Loucy (cell line): ENCODE measurements around the gene GLP2R.
A peak's percentile ranks its signal among the peaks of the same experiment; 100 is the strongest.

ENCODE experiments used
- H2AFZ ChIP-seq: fragments of 200-600 bp; sonication (generic); 2 replicates; pipeline ENCODE4 v1.6.0; 2016; ENCODE audit warnings: antibody characterized with exemption, mild to moderate bottlenecking, low read length, moderate library complexity
- H3F3A ChIP-seq: fragments of 200-600 bp; 2 replicates; pipeline ENCODE4 v1.6.0; 2016; ENCODE audit warnings: antibody characterized with exemption, low read depth, mild to moderate bottlenecking
- H3K27me3 ChIP-seq: fragments of 200-600 bp; sonication (generic); 2 replicates; pipeline ENCODE4 v1.6.1; 2014; ENCODE audit warnings: low read length, mild to moderate bottlenecking; ENCODE audit not compliant: insufficient read depth, poor library complexity, severe bottlenecking
- H3K36me3 ChIP-seq: fragments of 200-600 bp; sonication (generic); 2 replicates; pipeline ENCODE4 v1.6.1; 2016; ENCODE audit warnings: low read length; ENCODE audit not compliant: insufficient read depth
- H3K4me1 ChIP-seq: fragments of 200-600 bp; sonication (generic); 2 replicates; pipeline ENCODE4 v1.5.1; 2014; ENCODE audit warnings: low read length, mild to moderate bottlenecking; ENCODE audit not compliant: insufficient read depth, poor library complexity, severe bottlenecking
- H3K4me2 ChIP-seq: fragments of 200-600 bp; sonication (generic); 2 replicates; pipeline ENCODE4 v1.6.0; 2014; ENCODE audit warnings: antibody characterized with exemption, low read length, low read depth, mild to moderate bottlenecking; ENCODE audit not compliant: poor library complexity, severe bottlenecking
- H3K4me3 ChIP-seq: fragments of 200-600 bp; sonication (generic); 2 replicates; pipeline ENCODE4 v1.5.1; 2014; ENCODE audit warnings: low read length, mild to moderate bottlenecking, mixed read lengths; ENCODE audit not compliant: poor library complexity, severe bottlenecking
- H3K79me2 ChIP-seq: fragments of 200-600 bp; sonication (generic); 2 replicates; pipeline ENCODE4 v1.6.1; 2014; ENCODE audit warnings: low read length; ENCODE audit not compliant: insufficient read depth
- H3K9ac ChIP-seq: fragments of 200-600 bp; sonication (generic); 2 replicates; pipeline ENCODE4 v1.6.0; 2014; ENCODE audit warnings: mild to moderate bottlenecking, low read depth, low read length, moderate library complexity; ENCODE audit not compliant: poor library complexity, severe bottlenecking
- H3K9me2 ChIP-seq: fragments of 200-600 bp; sonication (generic); replicated peaks from 2 replicates; pipeline ENCODE4 v1.6.1; 2016; ENCODE audit warnings: low read depth, low read length, mixed read lengths
- H3K9me3 ChIP-seq: fragments of 200-600 bp; sonication (generic); 2 replicates; pipeline ENCODE4 v1.6.1; 2014; ENCODE audit warnings: mild to moderate bottlenecking, antibody characterized with exemption, low read length, low read depth; ENCODE audit not compliant: insufficient read depth
- H4K20me1 ChIP-seq: fragments of 200-600 bp; sonication (generic); 2 replicates; pipeline ENCODE4 v1.6.0; 2014; ENCODE audit warnings: antibody characterized with exemption, low read length, mild to moderate bottlenecking; ENCODE audit not compliant: insufficient read depth, poor library complexity, severe bottlenecking
- CTCF ChIP-seq: fragments of 200-600 bp; sonication (generic); conservative IDR thresholded peaks from 2 replicates; pipeline ENCODE4 v1.5.1; 2014; ENCODE audit warnings: mild to moderate bottlenecking, antibody characterized with exemption, low read length
- EZH2phosphoT487 ChIP-seq: fragments of 200-600 bp; IDR thresholded peaks from 2 replicates; pipeline ENCODE4 v1.6.1; 2018; ENCODE audit warnings: antibody characterized with exemption, mild to moderate bottlenecking, moderate library complexity, borderline replicate concordance

GLP2R gene

GRCh38 chr17:9824094-9824493 is 1.6 kb upstream of the GLP2R start:
- Histone ChIP-seq H3K4me3 (no peak overlapping the region), H3K36me3 (no peaks in the 10 kb centered on the region), H3K9me2 (no peaks in the 10 kb centered on the region), H3K9ac (no peak overlapping the region), H4K20me1 (no peaks in the 10 kb centered on the region), H3K4me1 (no peaks in the 10 kb centered on the region), H3K4me2 (no peak overlapping the region), H2AFZ (no peak overlapping the region), H3K9me3 (no peaks in the 10 kb centered on the region), H3K79me2 (no peaks in the 10 kb centered on the region), H3K27me3 (no peaks in the 10 kb centered on the region), H3F3A (no peaks in the 10 kb centered on the region)
- no peak for TF ChIP-seq EZH2phosphoT487
- peak; percentile 48 for TF ChIP-seq CTCF

GRCh38 chr17:9824797-9825338 is 856 bp upstream of the GLP2R start:
- H2AFZ ChIP-seq, result 0 out of 2 replicates have a peak overlapping the region, but pooled peaks have one; percentile 17
- no peaks in the 10 kb centered on the region for H3K9me3 ChIP-seq
- H3K4me1 ChIP-seq, result no peaks in the 10 kb centered on the region
- H3F3A ChIP-seq, result no peaks in the 10 kb centered on the region
- H3K27me3 ChIP-seq, result no peaks in the 10 kb centered on the region
- no peak overlapping the region for H3K4me3 ChIP-seq
- H3K36me3 ChIP-seq, result no peaks in the 10 kb centered on the region
- no peak for TF ChIP-seq CTCF
- TF ChIP-seq EZH2phosphoT487, result no peak
- H4K20me1 ChIP-seq, result no peaks in the 10 kb centered on the region
- no peaks in the 10 kb centered on the region for H3K9me2 ChIP-seq
- H3K4me2 ChIP-seq, result no peak overlapping the region
- H3K79me2 ChIP-seq, result no peaks in the 10 kb centered on the region
- H3K9ac ChIP-seq, result no peak overlapping the region

GRCh38 chr17:9828296-9829295 is 2.9 kb downstream of the GLP2R start:
- TF ChIP-seq CTCF (no peak), EZH2phosphoT487 (no peak)
- Histone ChIP-seq H2AFZ (no peak overlapping the region), H3K27me3 (no peaks in the 10 kb centered on the region), H3K4me3 (no peak overlapping the region), H3K36me3 (no peaks in the 10 kb centered on the region), H3K9me3 (no peaks in the 10 kb centered on the region), H3K9me2 (no peaks in the 10 kb centered on the region), H4K20me1 (no peaks in the 10 kb centered on the region), H3F3A (no peaks in the 10 kb centered on the region), H3K9ac (no peak overlapping the region), H3K4me1 (no peaks in the 10 kb centered on the region), H3K79me2 (no peaks in the 10 kb centered on the region), H3K4me2 (no peak overlapping the region)
